Measurements from ENCODE around the gene G6PC1. TPM values are rescaled to one million over a fixed set of nuclear protein-coding genes. Genes with fewer than 3 reads are reported as not detected.
"Not testable (repeated sequence)": the region's sequence is repeated elsewhere in the genome, so short reads cannot be mapped to it uniquely, and the experiment has no call there.

Gene G6PC1
- total RNA-seq, 1 donor from 2014 or later, result 1.5 TPM

DNA sequence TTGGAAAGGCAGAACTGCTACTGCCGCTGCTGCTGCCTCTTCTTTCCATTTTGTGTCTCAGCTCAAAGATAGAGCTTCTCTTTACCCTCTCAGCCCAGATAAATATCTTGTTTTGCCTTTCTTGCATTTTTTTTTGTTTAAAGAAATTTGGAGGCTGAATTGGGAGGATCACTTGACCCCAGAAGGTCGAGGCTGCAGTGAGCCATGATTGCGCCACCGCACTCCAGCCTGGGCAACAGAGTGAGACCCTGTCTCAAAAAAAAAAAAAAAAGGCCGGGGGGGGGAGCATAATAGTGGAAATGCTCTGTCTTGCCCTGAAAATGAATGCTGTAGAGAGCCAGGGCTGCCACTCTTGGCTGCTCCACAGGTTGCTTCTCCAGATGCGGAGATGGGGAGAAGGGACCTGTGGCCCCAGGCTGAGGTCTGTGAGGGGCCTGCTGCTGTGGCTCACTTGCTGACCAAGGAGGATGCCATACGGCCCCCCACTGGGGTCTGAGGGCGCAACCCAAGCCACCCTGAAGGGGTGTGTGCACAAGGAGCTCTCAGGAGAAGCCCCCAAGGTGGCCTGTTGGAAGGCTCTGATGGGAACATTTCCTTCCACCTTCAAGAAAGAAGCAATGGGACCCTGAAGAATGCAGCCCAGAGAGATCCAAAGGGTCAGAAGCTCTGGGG lies 21.5 kb upstream of the G6PC1 start:
- DNase-seq (ENCODE audit: extremely low spot score, unreplicated experiment), result no peak
- Mint-ChIP-seq H3K36me3 (no peaks in the 10 kb centered on the region), H3K4me3 (no peak overlapping the region), H3K27ac (no peak overlapping the region), H3K4me1 (ENCODE audit: unreplicated experiment) (no peaks in the 10 kb centered on the region), H3K27me3 (peaks cover 43% of the 10 kb centered on the region), H3K9me3 (no peaks in the 10 kb centered on the region)
- TF ChIP-seq, protein P1, sequence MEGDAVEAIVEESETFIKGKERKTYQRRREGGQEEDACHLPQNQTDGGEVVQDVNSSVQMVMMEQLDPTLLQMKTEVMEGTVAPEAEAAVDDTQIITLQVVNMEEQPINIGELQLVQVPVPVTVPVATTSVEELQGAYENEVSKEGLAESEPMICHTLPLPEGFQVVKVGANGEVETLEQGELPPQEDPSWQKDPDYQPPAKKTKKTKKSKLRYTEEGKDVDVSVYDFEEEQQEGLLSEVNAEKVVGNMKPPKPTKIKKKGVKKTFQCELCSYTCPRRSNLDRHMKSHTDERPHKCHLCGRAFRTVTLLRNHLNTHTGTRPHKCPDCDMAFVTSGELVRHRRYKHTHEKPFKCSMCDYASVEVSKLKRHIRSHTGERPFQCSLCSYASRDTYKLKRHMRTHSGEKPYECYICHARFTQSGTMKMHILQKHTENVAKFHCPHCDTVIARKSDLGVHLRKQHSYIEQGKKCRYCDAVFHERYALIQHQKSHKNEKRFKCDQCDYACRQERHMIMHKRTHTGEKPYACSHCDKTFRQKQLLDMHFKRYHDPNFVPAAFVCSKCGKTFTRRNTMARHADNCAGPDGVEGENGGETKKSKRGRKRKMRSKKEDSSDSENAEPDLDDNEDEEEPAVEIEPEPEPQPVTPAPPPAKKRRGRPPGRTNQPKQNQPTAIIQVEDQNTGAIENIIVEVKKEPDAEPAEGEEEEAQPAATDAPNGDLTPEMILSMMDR (conservative IDR thresholded peaks at IDR 0.05), result no peak

DNA sequence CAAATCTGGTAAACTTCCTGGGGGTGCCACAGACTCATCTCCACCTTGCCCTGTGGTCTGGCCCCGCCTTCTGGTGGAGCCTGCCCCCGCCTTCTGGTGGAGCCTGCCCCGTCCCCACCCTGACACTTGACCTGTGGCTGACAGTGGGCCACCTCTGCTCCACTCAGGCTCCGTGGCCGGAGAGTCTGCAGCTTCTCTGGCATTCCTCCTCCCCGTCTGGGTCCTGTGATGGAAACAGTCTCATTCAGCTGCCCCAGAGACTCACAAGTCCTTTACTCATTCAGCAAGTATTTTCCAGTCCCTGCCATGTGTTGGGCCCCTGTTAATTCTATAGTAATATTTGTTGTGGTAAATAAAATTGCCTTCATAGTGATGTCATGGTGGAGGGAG lies 21.0 kb upstream of the G6PC1 start:
- Mint-ChIP-seq H3K4me1 (ENCODE audit: unreplicated experiment) (no peaks in the 10 kb centered on the region), H3K9me3 (no peaks in the 10 kb centered on the region), H3K4me3 (no peak overlapping the region), H3K27ac (no peak overlapping the region), H3K36me3 (no peaks in the 10 kb centered on the region), H3K27me3 (peaks cover 43% of the 10 kb centered on the region)
- TF ChIP-seq, protein P1 (conservative IDR thresholded peaks at IDR 0.05), result no peak
- no peak for DNase-seq (ENCODE audit: extremely low spot score, unreplicated experiment)

DNA sequence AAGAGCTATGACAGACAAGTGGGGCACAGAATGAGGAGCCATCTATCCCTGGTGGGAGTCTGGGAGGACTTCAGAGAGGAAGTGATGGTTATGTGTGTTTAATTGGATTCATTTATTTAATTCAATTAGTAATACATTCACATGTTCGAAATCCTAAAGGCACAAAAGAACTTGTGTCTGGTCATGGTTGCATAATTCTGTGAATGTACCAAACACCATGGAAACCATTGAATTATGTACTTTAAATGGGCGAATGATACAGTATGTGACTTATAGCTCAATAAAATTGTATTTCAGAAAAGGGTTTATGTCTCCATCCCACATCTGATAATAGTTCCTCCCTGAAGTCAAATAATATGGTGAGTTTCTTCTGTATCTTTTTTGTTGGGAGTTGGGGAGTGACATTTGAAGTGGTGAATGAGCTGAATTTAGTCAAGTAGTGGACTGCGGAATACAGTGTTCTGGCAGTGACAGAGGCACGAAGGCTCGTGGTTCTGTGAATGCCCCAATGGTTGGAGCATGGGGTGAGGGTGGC lies 19.8 kb upstream of the G6PC1 start:
- H3K36me3 Mint-ChIP-seq, result no peaks in the 10 kb centered on the region
- peaks cover 40% of the 10 kb centered on the region for H3K27me3 Mint-ChIP-seq
- no peaks in the 10 kb centered on the region for H3K4me1 Mint-ChIP-seq (ENCODE audit: unreplicated experiment)
- H3K27ac Mint-ChIP-seq, result no peak overlapping the region
- no peak for DNase-seq (ENCODE audit: extremely low spot score, unreplicated experiment)
- no peaks in the 10 kb centered on the region for H3K9me3 Mint-ChIP-seq
- no peak overlapping the region for H3K4me3 Mint-ChIP-seq
- TF ChIP-seq, protein P1 (conservative IDR thresholded peaks at IDR 0.05), result no peak

DNA sequence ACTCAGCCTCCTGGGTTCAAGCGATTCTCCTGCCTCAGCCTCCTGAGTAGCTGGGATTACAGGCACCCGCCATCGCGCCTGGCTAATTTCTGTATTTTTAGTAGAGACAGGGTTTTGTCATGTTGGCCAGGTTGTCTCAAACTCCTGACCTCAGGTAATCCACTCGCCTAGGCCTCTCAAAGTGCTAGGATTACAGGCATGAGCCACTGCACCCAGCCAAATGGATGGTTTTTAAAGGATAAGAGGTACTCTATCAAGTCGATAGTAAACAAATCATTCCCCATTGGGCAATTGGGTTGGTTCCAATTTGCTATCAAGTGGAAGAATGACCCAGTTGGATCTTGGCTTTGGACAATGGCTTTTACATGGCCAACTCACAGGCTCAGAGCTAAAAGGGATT lies 18.9 kb upstream of the G6PC1 start:
- not testable (repeated sequence) for H3K4me3 Mint-ChIP-seq; DNase-seq (ENCODE audit: extremely low spot score, unreplicated experiment); H3K36me3 Mint-ChIP-seq; H3K27ac Mint-ChIP-seq; H3K9me3 Mint-ChIP-seq; H3K4me1 Mint-ChIP-seq (ENCODE audit: unreplicated experiment)
- H3K27me3 Mint-ChIP-seq, result peaks cover 38% of the 10 kb centered on the region

DNA sequence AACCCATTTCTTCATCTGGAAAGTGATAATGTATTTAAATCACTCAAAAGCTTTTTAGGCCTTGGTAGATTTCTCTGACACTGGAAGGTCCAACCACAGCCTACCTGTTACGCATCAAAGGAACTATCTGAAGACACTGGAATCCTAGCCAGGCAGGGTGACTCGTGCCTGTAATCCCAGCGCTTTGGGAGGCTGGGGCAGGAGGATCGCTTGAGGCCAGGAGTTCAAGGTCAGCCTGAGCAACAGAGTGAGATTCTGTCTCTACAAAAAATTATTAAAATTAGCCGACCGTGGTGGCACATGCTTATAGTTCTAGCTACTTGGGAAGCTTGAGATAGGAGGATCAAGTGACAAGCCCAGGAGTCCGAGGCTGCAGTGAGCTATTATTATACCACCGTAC lies 18.4 kb upstream of the G6PC1 start:
- Mint-ChIP-seq H3K4me3 (no peak overlapping the region), H3K27me3 (peaks cover 34% of the 10 kb centered on the region), H3K9me3 (no peaks in the 10 kb centered on the region)

More for the DNA sequence above, 18.4 kb upstream of the G6PC1 start:
- no peaks in the 10 kb centered on the region for H3K36me3 Mint-ChIP-seq
- H3K4me1 Mint-ChIP-seq (ENCODE audit: unreplicated experiment), result no peaks in the 10 kb centered on the region
- DNase-seq (ENCODE audit: extremely low spot score, unreplicated experiment), result no peak
- H3K27ac Mint-ChIP-seq, result no peak overlapping the region
- TF ChIP-seq, protein P1 (conservative IDR thresholded peaks at IDR 0.05), result no peak

All from type B pancreatic cell (in vitro differentiated cells).